HG02588 (cell line): ENCODE measurements around the gene TRAM2.

Experiments
- ATAC-seq: cut with Tn5 transposase; IDR thresholded peaks from one replicate; pipeline ENCODE4 v1.9.1; 2021; ENCODE audit warnings: mild to moderate bottlenecking, moderate library complexity; ENCODE audit not compliant: unreplicated experiment

Gene TRAM2

GRCh38 chr6:52512199-52512598 is 64.7 kb downstream of the TRAM2 start:
- ATAC-seq, result no peak

GRCh38 chr6:52511572-52512151 is 65.2 kb downstream of the TRAM2 start:
- no peak for ATAC-seq

GRCh38 chr6:52511163-52511562 is 65.7 kb downstream of the TRAM2 start:
- no peak for ATAC-seq

- ATAC-seq, result no peak
Measured at GRCh38 chr6:52510213-52510562, 66.7 kb downstream of the TRAM2 start.

GRCh38 chr6:52509281-52510212 is 67.3 kb downstream of the TRAM2 start:
- ATAC-seq, result no peak

- no peak for ATAC-seq
Measured at GRCh38 chr6:52508261-52508739, 68.6 kb downstream of the TRAM2 start.

GRCh38 chr6:52507557-52508260 is 69.2 kb downstream of the TRAM2 start:
- ATAC-seq, result no peak

GRCh38 chr6:52506476-52506875 is 70.4 kb downstream of the TRAM2 start:
- no peak for ATAC-seq

GRCh38 chr6:52505726-52506409 is 71.0 kb downstream of the TRAM2 start:
- no peak for ATAC-seq

GRCh38 chr6:52504782-52505136 is 72.1 kb downstream of the TRAM2 start:
- no peak for ATAC-seq

GRCh38 chr6:52503851-52504781 is 72.7 kb downstream of the TRAM2 start:
- no peak for ATAC-seq

GRCh38 chr6:52503323-52503747 is 73.5 kb downstream of the TRAM2 start:
- ATAC-seq, result no peak

GRCh38 chr6:52502306-52503029 is 74.4 kb downstream of the TRAM2 start:
- no peak for ATAC-seq

GRCh38 chr6:52500238-52501129 is 76.4 kb downstream of the TRAM2 start:
- no peak for ATAC-seq

GRCh38 chr6:52499681-52500236 is 77.1 kb downstream of the TRAM2 start:
- no peak for ATAC-seq

GRCh38 chr6:52499026-52499425 is 77.8 kb downstream of the TRAM2 start:
- no peak for ATAC-seq

GRCh38 chr6:52498538-52499017 is 78.3 kb downstream of the TRAM2 start:
- peak; percentile 46 for ATAC-seq
